Stomach (tissue), 4 donors: ENCODE results near the gene ATG7.

Source experiments
- CTCF ChIP-seq, 7 experiments: fragments of 450-650 bp in 4 of 7; fragments of 200-600 bp in 3 of 7; sonication (generic) in 3 of 7; IDR thresholded peaks; one replicate each; pipeline ENCODE4 v1.5.1; 2016 to 2019; ENCODE audit warnings: antibody characterized with exemption in 7 of 7, control low read depth in 2 of 7, mild to moderate bottlenecking in 1 of 7
- EP300 ChIP-seq: sonication (generic); formaldehyde crosslinking; IDR thresholded peaks from one replicate; pipeline ENCODE4 v1.6.1; 2017; ENCODE audit warnings: antibody characterized with exemption
- POLR2A ChIP-seq, 4 donors: fragments of 450-650 bp; IDR thresholded peaks; one replicate each; pipeline ENCODE4 v1.6.1; 2016; ENCODE audit warnings: antibody characterized with exemption in 4 of 4, control low read depth in 2 of 4, mild to moderate bottlenecking in 1 of 4, moderate library complexity in 1 of 4

- TF ChIP-seq CTCF (IDR thresholded peaks at IDR 0.05) (no peak), EP300 (no peak), POLR2A (IDR thresholded peaks at IDR 0.05) (no peak)
Observed at GRCh38 chr3:11591002-11591355, 318.8 kb downstream of the ATG7 start.
